GM18909 (cell line): ENCODE data around the gene CCNL2.
"Not testable (repeated sequence)": the region's sequence is repeated elsewhere in the genome, so short reads cannot be mapped to it uniquely, and the experiment has no call there.

Experiments
- ATAC-seq: cut with Tn5 transposase; IDR thresholded peaks from one replicate; pipeline ENCODE4 v1.9.1; 2021; ENCODE audit warnings: mild to moderate bottlenecking; ENCODE audit not compliant: unreplicated experiment, poor library complexity

CCNL2 gene

DNA sequence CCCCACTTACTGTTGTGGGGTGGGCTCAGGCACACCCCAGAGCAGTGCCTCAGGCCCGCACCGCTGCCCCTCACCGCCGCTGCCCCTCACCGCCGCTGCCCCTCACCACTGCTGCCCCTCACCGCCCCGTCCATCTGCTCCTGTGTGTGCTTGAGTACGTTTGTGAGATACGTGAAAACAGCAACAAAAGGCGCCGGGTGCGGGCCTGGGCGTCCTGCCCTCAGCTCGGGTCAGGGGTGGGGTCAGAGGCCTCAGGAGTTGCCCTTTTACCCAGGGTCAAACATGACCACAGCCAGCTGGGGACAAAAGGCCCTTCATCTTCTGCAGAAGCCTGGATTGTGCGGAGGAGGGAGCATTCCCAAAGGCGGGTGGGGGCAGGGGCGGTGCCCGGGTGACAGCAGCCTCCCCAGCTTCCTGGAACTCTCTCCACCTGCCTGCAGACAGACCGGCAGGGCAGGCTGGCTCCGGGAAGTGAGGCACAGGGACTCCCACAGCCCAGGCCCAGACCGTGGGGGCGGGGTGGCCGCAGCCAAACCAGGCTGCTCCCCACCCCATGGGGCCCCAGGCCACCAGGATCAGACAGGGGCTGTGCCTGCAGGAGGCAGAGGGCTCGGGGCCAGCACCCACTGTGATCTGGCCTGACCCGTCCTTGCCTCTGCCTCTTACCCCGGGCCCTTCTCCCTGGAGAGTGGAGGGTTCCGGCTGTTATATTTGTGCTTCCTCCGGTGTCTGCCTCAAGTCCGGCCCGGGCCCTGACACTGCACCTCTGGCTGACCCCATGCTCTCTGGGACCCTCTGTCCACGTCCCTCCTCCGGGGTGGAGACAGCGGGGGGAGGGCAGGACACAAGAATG lies 34.0 kb upstream of the CCNL2 start:
- ATAC-seq: no peak

GRCh38 chr1:1432274-1432950 lies 33.3 kb upstream of the CCNL2 start:
- ATAC-seq: no peak

DNA sequence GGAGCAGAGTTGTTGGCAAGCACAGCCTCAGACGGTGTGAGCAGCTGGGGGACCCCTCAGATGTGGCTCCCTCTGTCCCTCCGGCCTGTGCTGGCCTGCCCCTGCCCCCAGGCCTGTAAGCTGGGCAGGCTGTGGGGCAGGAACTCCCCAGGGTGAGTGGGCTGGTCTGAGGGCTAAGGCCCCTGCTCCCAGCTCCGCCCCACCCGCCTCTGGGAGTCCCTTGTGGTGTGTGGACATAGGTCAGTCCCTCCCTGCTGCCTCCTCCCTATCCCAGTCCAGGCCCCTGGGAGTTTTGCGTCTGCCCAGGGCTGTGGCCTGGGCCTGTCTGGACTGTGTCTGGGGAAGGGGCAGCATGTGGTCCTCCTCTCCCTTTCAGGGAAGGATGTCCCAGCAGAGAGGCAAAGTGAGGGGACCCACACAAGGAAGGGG lies 32.7 kb upstream of the CCNL2 start:
- no peak for ATAC-seq

GRCh38 chr1:1430992-1431844 lies 32.1 kb upstream of the CCNL2 start:
- ATAC-seq: no peak

GRCh38 chr1:1430114-1430982 lies 31.2 kb upstream of the CCNL2 start:
- ATAC-seq: no peak

DNA sequence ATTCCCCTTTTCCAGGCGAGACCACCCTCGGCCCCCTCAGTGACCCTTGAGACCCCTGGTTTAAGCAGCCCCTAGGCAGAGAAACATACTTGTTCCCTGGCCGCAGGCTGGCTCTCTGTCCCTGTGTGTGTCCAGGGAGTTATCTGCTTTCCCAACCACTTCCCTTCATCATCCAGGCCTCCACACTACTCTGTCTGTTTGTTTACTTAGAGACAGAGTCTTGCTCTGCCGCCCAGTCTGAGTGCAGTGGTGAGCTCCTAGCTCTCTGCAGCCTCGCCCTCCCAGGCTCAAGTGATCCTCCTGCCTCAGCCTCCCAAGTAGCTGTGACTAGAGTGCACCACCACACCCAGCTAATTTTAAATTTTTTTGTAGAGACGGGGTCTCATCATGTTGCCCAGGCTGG lies 30.5 kb upstream of the CCNL2 start:
- ATAC-seq: no peak

GRCh38 chr1:1428967-1429366 lies 29.8 kb upstream of the CCNL2 start:
- ATAC-seq: not testable (repeated sequence)

DNA sequence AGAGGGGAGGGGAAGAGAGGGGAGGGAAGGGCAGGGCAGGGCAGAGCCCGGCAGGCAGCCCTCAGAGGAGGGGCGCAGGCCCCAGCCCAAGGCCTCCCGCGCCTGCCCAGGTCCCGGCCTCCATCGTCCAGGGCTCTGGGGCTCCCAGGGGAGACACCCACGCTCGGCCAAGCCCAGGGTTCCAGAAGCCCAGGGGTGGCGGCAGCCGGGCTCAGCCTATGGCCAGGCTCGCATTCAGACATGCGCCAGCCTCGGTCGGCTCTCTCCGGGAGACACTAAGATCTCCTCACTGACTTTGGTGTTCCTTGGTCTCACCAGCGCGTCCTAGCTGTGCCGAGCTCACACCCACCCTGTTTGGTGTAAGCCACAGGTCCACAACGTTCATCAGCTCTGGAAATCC lies 29.0 kb upstream of the CCNL2 start:
- no peak for ATAC-seq

DNA sequence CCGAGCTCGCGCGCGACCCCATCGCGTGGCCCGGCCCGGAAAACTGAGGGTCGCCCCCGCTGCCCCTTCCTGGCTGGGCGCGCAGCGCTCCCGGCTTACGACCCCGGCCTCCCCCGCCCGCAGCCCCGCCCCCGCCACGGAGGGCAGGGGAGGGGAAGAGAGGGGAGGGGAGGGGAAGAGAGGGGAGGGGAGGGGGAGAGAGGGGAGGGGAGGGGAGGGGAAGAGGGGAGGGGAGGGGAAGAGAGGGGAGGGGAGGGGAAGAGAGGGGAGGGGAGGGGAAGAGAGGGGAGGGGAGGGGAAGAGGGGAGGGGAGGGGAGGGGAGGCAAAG lies 28.6 kb upstream of the CCNL2 start:
- ATAC-seq: no peak

GRCh38 chr1:1427106-1427819 lies 28.1 kb upstream of the CCNL2 start:
- no peak for ATAC-seq

DNA sequence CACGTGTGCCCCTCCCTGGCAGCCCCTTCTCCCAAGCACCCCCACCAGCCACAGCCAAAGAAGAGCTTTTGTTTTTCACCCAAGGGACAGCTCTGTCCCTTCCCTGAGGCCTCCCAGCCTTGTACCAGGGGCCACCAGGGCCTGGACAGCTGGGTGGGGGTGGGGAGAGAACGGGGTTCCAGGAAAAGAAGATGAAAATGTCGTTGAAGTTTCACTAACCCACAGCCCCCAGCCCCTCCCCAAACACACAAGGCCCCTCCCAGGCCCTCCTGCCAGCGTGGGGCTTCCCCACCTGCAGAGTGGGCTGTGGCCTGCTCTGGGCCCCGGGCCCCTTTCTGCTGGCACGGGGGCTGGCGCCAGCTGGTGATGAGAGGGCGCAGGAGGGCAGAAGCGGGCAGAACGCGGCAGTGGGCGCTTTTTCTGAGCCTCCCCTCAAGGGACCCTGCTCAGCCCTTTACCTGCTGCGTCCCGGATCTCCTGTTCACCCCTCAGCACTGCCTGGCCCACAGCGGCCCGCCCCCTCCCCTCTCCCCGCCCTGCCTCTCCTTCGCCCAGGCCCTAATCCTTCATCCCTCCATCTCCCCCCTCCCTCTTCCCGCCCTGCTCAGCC lies 27.5 kb upstream of the CCNL2 start:
- no peak for ATAC-seq

DNA sequence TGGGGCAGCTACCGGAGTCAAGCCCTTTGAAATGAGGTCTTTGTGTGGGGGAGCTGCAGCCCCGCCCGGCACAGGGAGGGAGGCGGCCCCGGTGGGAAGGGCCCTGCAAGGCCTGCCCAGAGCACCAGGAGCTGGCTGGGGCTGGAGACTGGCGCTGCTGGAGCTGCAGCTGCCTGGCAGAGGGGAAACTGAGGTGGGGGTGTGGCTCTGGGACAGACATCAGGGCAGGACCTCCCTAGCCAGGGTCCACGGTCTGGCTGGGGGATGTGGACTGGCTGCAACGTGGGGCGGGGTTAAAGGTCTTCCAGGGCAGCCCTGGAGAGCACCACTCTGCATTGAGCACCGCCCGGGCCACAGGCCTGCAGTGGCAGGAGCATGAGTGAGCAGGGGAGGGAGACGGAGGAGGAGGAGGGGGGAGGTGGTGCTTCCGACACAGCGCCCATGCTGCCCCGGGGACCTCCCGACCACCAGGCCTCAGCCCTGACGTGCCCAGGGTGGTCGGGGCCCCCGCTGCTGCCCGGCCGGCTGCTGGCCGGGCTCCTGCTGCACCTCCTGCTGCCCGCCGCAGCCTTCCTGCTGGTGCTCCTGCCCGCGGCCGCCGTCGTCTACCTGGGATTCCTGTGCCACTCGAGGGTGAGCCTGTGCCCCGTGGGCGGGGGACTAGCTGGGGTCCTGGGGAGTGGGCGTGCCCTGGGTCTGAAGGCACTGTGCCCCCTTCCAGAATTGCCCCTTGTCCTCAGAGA lies 26.8 kb upstream of the CCNL2 start:
- ATAC-seq: no peak

DNA sequence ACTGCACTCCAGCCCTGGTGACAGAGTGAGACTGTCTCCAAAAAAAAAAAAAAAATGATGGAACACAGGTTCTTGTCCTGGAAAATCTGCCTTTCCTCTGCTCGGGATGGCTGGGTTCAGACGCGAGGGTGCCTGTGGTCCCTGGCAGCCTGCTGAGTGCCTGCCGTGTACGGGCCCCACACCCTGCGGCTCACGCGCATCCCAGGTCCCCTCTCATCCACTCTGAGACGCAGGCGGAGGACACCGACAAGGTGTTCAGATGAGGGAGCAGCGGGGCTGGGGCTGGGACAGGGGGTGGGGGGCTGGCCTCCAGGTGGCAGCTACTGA lies 26.3 kb upstream of the CCNL2 start:
- no peak for ATAC-seq

DNA sequence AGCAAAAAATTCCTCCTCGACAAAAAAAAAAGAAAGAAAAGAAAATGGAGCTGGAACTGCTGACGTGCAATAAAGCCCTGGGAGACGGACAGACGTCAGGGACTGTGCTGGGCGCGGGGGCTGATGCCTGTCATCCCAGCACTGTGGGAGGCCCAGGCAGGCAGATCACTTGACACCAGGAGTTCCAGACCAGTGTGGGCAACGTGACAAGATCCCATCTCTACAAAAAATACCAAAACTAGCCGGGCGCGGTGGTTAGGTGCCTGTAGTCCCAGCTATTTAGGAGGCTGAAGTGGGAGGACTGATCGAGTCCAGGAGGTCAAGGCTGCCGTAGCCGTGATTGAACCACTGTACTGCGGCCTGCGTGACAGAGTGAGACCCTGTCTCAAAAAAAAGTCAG lies 25.6 kb upstream of the CCNL2 start:
- no peak for ATAC-seq

DNA sequence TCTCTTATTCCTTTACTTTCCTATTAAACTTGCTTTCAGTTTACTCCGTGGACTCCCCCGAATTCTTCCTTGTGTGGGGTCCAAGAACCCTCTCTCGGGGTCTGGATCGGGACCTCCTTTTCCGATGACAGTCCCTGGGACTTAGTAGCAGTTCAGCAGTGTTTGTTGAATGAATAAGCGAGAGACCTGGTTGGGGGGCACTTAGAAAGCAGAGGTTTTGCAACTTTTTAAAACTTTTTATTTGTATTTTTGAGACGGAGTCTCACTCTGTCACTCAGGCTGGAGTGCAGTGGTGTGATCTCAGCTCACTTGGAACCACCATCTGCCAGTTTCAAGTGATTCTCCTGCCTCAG lies 24.1 kb upstream of the CCNL2 start:
- ATAC-seq: no peak

DNA sequence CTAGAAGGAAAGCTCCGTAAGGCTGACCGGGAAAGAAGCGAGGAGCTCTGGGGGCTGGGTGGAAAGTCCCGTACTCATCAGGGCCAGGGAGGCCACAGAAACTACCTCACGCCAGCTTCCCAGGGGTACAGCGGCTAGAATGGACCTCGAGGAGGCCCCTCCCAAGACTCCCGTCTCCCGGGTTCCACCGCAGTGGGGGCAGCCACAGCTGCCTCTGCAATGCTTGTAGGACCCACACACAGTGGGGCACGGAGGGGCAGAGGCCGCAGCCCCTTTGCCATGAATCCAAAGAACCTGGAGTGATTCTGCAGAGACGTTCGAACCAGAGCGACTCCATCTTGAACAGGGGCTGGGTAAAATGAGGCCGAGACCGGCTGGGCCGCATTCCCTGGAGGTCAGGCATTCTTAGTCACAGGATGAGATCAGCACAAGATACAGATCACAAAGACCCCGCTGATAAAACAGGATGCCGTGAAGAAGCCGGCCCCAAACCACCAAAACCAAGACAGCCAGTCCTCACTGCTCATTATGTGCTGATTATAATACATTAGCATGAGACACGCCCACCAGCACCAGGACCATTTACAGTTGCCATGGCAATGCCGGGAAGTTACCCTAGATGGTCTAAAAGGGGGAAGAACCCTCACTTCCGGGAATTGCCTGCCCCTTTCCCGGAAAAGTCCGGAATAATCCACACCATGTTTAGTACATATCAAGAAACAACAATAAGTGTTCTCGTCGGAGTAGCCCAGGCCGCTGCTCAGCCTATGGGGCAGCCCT lies 23.5 kb upstream of the CCNL2 start:
- no peak for ATAC-seq

- ATAC-seq: no peak
These were observed 22.9 kb upstream of the CCNL2 start for GRCh38 chr1:1421907-1422464.
